Heart left ventricle (tissue), 13 donors: Measurements from ENCODE around the gene SLC35F5.

Source experiments
- POLR2A ChIP-seq, 2 donors: fragments of 450-650 bp; IDR thresholded peaks; one replicate each; pipeline ENCODE4 v1.6.1; 2017; ENCODE audit warnings: antibody characterized with exemption in 2 of 2, mild to moderate bottlenecking in 2 of 2, moderate library complexity in 2 of 2
- TF ChIP-seq, protein P1 (sequence below), 12 donors: fragments of 200-600 bp; sonication (generic) in 4 of 12; IDR thresholded peaks; one replicate each; pipeline versions ENCODE4 v1.5.0 to v1.8.0; 2018 to 2022; ENCODE audit warnings: antibody characterized with exemption in 12 of 12, mild to moderate bottlenecking in 5 of 12
- donor health status: ischemic (EF 13 %, LVEDD 7.1; RV severe dilation, severe dysfunction).
- donor health status: DM: no; HTN: yes; CAD: no.
- donor health status: DM: no; HTN: no; CAD: no.
- donor health status: ischemic (EF 25% LVEDD 6.9; RV normal size, moderate dysfunction).
- donor health status: ischemic (EF 25% LVEDD 5.7; RV mildly dilated, moderate dysfunction).
- donor health status: ischemic (EF 35%, LVEDD 5.7; RV mildly dilated, moderate dysfunction).
- donor health status: nonischemic (EF 11% LVEDD 7.7; RV severe dilation, severe dysfunction).
- donor health status: DM: yes; HTN: yes; CAD: no.
- donor health status: PGD.
- donor health status: ischemic (EF 29% LVEDD 5.4; RV normal size, mild dysfunction).
- donor health status: nonischemic (EF 23%, LVEDD 6.1; RV moderate dilation, normal function).

DNA sequence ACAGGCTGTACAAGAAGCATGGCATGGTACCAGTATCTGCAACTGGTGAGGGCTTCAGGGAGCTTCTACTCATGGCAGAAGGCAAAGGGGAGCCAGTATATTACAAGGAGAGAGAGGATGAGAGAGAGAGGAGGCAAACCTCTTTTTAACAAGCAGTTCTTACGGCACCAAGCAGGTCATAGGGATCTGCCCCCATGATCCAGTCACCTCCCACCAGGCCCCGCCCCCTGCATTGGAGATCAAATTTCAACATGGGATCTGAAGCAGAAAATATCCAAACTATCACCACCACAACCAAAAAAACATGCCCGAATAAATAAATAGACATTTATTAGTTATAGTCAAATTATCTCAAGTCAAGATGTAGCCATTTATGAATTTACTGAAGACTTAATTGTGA is 14.5 kb upstream of the SLC35F5 start:
- no peak for TF ChIP-seq POLR2A (IDR thresholded peaks at IDR 0.05)
- TF ChIP-seq, protein P1, sequence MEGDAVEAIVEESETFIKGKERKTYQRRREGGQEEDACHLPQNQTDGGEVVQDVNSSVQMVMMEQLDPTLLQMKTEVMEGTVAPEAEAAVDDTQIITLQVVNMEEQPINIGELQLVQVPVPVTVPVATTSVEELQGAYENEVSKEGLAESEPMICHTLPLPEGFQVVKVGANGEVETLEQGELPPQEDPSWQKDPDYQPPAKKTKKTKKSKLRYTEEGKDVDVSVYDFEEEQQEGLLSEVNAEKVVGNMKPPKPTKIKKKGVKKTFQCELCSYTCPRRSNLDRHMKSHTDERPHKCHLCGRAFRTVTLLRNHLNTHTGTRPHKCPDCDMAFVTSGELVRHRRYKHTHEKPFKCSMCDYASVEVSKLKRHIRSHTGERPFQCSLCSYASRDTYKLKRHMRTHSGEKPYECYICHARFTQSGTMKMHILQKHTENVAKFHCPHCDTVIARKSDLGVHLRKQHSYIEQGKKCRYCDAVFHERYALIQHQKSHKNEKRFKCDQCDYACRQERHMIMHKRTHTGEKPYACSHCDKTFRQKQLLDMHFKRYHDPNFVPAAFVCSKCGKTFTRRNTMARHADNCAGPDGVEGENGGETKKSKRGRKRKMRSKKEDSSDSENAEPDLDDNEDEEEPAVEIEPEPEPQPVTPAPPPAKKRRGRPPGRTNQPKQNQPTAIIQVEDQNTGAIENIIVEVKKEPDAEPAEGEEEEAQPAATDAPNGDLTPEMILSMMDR (IDR thresholded peaks at IDR 0.05): no peak
